ENCODE results near the gene AMTN.
"Not testable (repeated sequence)": the region's sequence is repeated elsewhere in the genome, so short reads cannot be mapped to it uniquely, and the experiment has no call there.

The AMTN gene, protein sequence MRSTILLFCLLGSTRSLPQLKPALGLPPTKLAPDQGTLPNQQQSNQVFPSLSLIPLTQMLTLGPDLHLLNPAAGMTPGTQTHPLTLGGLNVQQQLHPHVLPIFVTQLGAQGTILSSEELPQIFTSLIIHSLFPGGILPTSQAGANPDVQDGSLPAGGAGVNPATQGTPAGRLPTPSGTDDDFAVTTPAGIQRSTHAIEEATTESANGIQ

DNA sequence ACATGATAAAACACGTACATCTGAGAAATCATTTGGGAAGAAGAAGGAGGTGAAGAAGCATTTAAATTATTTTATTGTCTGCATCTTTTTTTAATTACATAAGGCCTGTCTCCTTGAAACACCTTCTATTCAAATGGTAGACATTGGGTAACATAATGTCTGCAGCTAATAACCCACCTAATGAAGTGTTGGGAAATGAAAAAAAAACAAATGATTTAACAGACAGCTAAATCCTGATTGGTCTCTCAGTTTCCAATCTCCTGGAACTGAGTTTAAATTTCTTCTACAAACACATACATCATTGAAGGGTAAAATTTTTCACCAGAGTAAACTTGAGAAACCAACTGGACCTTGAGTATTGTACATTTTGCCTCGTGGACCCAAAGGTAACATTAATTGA, at the start of gene AMTN:
Gene AMTN (plus strand): TSS at position 301 of the 400 bp plus-strand sequence. CDS start 209 bp downstream, outside the sequence.
- no peak for DNase-seq

DNA sequence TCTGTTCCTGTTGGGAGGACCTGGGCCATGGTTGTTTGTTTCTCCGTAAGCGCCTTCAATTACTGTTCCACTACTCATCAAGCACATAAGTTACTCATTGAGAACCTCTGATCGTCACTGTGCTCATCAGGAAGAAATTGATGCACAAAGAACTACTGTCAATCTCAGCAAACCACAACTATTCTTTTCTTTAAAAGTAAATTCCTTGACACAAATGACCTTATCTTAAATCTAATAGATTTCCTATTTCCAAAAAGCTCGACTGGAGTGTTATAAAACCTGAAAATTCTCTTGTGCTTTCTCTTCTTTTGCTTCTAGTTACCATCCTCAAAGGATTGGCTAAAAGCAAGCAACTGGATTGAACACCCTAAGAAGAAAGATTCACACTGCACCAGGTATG, 46.5 kb upstream of the AMTN start, which contains the start of gene MUC7:
Gene MUC7 (plus strand): TSS at position 301 of the 400 bp plus-strand sequence. CDS start 1,825 bp downstream, outside the sequence.
- DNase-seq, result no peak

DNA sequence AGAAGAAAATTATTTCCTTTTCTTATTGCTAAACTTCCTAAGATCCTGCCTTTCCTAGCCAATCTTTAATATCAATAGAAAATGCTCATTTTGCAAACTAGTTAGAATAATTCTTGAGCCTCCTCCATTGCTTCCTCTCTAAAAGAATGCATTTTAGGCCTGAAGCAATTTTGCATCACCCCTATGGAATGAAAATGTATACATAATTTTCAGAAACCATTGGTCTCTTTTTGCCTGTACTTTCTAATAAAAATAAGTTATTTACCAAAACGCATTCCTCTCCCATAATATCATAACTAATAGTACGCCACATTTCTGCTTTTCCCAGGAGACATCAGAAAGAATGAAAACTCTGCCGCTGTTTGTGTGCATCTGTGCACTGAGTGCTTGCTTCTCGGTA, 44.7 kb upstream of the AMTN start:
- DNase-seq, result no peak

DNA sequence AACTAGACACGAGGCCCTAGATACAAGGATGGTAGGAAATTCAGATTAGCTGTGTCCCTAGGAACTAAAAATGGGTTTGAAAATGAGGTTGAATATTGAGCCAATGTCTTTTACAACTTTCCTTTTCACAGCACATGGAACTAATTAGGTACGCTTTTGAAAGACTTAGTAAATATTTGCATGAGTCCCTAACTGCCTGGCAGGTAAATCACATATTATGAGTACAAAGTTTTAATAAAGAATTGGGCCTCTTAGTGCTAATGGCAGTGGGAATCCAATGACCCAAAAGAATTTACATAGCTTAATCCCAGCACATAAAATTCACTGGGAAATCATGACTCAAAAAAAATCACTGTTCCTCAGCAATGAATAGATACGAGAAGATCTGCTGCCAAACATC, 29.6 kb upstream of the AMTN start:
- DNase-seq, result no peak

DNA sequence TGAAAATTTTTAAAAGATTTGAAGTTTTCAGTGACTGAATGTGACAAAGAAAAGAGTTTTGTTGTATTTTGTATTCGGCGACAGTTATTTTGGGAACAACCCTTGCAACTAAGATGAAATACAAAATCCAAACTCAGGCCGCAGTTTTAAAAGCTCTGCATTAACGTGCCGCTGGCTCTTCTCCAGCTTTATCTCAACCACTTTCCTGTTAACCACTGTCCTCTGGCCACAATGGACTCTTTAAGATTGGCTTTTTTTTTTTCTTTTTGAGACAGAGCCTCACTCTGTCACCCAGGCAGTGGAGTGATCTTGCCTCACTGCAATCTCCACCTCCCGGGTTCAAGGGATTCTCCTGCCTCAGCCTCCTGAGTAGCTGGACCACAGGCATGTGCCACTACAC, 22.1 kb upstream of the AMTN start:
- no peak for DNase-seq

DNA sequence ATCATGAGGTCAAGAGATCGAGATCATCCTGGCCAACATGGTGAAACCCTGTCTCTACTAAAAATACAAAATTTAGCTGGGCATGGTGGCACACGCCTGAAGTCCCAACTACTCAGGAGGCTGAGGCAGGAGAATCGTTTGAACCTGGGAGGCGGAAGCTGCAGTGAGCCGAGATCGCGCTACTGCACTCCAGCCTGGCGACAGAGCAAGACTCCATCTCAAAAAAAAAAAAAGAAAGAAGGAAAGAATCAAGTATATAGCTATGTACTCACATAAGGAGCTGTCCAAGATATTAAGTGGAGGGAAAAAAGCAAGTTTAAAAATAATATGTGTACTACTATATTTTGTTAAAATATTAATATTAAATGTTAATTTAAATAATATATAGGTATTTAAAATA, 16.5 kb upstream of the AMTN start:
- DNase-seq, result not testable (repeated sequence)

DNA sequence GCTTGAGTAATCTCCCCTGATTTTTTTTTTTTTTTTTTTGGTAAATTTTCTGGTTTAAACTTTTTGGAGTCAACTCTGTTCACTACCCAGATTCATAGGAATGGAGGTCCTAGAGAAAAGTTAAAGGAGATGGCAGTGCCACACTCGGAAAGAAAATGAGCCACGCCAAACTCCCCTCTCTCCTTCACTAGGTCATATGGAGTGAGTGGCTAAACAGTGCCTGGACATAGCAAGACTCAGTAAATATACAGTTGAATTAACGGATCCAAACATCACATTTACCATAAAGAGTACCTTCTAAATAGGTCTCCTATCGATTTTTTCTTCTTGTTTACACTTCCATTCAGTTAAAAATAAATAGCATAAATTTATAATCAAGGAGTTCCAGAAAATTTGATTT, 13.6 kb upstream of the AMTN start:
- no peak for DNase-seq

DNA sequence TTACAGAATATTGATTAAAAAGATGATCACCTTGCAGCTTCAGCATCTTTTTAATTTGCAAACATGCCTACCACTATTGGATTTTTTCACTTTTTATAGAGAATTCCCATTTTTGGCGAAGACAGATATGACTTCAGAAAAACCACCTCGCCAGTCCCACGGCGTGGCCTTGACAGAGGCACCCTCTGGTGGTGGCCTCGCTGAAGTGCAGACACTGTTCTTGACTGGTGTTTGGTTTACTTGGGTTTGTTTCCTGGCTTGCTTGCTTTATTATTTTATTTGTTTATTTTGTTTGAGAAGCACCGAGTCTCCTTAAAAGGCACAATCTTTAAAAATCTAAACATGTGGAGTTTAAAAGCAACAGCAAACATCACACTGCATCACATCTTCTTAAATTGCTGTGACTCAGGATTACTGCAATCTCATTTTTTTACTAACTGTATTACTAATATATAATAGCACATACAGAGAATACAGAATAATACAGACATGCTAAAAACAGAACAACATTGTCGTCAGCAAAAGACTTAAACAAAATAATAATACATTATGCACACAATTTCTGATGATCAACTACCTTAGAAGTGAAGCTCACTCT, 13.1 kb upstream of the AMTN start:
- DNase-seq, result no peak

DNA sequence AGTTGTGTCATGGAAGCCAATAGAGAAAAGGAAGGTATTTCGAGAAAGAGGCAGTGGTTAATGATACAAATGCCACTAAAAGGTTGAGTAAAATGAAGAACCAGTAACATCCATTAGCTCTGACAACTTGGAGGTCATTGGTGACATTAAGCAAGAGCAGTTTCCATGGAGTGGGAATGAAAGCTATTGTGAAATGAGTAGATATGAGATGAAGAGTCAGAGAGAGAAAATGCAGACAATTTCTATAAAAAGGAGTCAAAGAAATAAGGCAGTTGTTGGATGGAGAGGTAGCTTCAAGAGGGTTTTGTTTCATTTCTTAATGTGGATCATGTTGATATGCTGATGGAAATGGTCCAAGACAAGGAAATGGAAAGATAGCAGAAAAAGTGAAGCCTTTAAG, 9.6 kb upstream of the AMTN start:
- no peak for DNase-seq

DNA sequence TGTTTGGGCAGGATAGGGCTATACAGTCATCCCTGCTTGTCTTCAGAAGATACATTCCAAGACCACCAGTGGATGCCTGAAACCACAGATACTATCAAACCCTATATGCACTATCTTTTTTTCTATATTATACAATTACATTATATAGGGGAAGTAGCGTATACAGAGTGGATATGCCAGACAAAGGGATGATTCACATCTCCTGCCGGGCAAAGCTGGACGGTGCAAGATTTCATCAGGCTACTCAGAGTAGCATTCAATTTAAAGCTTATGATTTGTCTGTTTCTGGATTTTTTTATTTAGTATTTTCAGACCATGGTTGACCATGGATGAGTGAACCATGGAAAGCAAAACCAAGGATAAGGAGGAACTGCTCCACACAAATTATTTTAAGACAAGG, 7.0 kb upstream of the AMTN start:
- no peak for DNase-seq

DNA sequence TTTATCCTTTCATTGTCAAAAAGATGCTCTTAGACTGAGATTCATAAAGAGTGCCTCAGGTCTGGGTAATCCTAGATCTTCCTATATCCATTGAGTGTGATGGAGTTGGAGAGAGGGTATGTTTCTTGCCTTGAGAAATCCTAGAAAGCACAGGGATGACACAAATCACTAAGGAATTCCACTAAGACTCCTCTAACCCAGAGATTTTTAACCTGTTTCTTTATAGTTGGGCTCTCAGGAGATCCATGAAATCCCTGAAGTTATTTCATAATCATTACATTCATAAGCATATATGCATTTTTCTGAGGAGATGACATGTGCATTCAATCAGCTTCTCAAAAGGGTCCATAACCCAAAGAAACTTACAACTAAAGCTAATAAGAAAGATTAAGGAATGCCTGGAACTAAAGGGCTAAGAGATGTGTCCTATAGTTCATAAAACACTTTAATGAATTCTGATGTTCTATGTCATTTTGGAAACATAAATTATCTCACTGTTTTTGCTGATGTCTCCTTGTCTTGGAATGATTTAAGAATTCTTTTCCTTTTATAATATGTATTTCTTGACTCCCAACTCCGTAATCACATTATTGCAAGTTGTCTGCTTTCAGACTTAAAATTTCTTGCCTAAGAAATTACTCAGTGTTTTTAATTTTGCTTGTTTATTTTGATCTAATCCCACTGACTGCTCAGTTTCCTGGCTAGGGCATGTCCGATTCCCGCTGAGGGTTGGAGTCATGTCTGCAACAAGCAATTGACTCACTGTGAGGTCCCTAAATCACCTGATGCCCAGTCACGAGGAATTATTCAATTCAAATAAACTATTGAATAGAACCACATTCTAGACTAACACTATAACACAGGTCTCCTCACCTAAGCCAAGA, 2.8 kb upstream of the AMTN start:
- no peak for DNase-seq

DNA sequence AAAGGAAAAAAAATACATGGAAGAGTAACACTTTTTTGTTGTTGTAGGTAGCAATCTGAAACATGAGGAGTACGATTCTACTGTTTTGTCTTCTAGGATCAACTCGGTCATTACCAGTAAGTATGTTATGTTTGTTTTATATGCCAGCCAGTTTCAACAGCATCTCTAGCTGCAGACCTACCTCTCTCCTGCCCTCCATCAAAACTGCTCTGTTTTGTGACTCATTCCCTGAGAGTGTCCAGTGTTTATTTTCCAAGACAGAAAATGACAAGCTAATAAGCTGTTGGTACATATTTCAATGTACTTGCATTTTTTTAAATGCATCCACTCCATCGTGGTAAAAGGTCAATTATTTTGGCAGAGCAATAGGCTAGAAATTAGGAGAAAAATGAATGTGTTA, 347 bp downstream of the AMTN start:
- DNase-seq, result no peak

DNA sequence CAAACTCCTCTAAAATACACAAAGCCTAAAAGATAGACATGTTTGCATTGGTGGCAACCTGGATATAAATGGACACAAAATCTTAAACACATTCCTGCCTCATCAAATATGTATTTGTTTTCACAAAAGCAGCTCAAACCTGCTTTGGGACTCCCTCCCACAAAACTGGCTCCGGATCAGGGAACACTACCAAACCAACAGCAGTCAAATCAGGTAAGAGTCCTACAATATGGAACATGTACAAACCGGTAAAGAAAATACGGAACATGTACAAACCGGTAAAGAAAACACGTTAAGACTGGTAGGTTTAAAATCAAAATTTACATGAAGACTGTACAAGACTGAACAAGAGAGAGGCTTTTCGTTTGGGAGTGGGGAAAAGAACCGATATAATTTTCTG, 4.3 kb downstream of the AMTN start:
- no peak for DNase-seq

DNA sequence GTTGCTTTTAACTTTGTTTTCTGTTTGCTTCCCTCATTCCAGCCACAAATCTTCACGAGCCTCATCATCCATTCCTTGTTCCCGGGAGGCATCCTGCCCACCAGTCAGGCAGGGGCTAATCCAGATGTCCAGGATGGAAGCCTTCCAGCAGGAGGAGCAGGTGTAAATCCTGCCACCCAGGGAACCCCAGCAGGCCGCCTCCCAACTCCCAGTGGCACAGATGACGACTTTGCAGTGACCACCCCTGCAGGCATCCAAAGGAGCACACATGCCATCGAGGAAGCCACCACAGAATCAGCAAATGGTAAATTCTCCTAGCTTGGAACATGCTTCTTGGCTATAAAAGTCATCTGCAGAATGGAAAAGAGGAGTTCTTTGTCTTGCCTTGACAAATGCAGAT, 12.6 kb downstream of the AMTN start:
- no peak for DNase-seq

DNA sequence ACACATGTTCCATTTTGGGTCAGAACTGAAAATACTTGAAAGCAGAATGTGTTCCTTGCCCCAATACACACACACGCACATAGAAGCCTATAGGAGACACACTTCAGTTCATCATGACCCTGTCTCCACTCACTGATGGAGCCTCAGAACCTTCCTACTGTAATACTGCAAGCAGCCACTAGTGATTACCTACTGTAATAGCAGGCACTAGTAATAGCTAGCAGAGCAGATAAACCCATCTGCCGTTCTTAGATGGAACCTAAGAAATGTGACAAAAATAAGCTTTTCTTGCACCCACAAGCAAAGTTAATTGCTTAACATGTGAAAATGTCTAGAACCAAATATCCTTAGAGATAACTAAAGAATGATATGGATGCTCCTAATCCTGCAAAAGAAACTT, 13.6 kb downstream of the AMTN start:
- DNase-seq, result no peak

DNA sequence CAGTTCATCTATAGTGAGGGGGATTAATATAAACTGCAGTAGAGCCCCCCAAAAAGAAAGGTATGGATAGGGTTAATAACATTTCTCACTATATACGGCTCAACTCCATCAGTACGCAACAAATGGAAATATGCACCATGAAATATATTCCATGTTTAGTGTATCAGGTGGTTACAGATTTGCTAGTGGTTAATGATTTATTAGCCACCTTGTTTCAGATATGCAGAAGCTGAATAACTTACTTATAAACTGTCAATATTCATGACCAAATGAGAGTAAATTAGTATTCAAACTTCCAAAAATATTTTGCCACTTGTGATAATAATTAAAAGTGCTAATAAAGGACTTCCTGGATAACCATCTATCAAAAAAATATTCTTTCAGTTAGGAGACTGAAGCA, 14.8 kb downstream of the AMTN start:
- no peak for DNase-seq

DNA sequence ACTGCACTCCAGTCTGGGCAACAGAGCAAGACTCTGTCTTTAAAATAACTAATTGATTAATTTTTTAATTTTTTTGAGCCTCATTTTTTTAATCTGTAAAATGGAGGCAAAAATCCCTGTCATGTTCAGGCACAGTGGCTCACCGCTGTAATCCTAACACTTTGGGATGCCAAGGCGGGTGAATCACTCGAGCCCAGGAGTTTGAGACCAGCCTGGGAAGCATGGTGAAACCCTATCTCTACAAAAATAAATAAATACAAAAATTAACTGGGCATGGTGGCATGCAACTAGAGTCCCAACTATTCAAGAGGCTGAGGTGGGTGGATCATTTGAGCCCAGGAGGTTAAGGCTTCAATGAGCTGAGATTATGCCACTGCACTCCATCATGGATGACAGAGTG, 15.4 kb downstream of the AMTN start:
- DNase-seq, result no peak

DNA sequence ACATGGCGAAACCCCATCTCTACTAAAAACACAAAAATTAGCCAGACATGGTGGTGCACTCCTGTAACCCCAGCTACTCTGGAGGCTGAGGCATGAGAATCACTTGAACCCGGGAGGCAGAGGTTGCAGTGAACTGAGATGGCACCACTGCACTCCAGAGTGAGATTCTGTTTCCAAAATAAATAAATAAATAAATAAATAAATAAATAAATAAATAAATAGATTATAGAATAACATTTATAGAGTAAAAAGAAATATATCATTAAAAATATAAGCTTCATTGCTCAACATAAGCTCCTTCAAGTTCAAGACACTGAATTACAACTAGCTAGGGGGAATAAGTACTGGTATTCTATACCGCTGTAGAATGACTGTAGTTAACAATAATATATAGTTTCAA, 16.5 kb downstream of the AMTN start:
- DNase-seq, result not testable (repeated sequence)

DNA sequence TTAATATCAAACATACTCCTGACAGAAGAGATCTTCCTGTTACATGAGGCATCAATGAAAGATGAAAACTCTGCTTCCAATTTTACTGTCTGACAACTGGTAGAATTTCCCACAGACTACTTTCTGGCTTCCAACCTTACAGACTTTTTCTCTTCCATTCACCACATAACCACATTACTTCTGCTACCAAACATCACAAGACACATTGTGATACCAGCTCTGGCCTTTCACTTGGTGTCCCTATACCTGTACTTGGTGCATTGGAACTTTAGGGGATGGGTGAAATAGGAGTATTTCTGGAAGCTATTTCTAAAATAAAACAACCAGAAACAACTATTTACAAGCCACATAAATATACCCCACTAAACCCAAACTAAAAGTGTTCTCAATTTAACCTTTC, 20.5 kb downstream of the AMTN start:
- no peak for DNase-seq

DNA sequence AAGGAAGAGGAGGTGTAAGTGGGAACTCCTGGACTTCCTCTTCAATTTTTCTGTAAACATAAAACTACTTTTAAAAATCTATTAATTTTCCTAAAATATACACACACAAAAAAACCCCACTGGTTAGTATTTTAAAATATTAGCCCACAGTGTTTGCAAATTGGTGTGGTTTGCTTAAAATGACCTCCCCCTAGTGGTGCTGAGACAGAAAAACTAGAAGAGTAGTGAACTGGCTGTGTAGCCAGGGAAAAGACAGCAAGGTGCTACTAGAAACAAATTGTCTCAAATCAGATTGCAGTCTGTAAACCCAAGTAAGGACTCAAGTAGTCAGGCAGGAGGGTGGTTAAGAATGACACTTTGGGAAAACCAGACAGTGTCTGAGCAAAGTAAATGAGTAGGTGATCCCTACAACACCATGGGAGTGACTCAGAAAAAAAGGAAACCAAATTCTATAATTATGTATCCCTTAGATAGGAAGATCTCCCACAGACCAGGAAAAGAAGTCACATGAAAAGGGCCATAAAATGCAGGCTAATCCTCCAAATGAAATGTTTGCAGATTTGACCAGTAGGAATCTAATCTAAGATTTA, 26.0 kb downstream of the AMTN start:
- no peak for DNase-seq

DNA sequence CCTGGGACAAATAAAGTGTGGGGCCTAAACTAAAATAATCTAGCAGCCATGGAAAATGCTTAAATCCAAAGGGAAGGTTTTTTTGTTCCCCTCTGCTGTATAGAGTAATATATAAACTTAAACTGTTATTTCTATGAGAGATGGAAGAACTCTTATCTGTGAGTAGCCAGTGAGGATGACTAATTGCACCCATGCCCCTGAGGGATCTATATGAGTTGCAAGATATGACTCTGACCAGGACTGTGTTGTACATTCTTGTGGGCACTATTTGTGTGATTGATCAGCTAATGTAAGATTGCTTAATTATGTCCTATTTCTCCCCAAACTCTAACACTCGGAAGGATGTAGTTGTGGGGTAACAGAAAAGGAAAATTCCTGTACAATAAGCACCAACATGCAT, 38.5 kb downstream of the AMTN start:
- DNase-seq, result no peak

DNA sequence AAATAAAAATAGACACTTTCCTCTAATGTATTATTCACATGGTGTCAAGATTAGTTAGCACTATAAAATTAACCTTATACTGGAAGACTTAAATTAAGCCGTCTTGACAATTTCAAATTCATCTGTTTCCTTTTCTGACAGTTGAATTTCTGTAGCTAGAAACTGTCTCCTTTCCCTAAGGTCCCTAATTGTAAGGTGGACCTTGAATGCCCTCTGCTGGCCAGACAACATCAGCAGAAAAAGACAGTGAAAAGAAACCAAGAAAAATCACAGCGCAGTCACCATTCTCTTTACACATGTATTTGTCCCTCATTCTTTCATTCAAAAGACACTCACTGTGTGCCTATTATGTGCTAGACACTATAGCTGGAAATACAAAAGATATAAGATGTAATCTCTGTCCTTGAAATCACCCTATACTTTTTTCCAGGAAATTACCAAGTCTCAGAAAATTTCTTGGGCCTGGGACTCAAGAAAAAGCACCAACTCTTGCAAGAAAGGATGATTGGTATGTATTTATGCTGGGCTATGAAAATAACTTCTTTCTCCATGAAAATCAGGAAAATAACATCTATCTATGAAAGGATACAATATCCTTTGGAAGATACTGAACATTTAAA, 41.0 kb downstream of the AMTN start:
- no peak for DNase-seq

DNA sequence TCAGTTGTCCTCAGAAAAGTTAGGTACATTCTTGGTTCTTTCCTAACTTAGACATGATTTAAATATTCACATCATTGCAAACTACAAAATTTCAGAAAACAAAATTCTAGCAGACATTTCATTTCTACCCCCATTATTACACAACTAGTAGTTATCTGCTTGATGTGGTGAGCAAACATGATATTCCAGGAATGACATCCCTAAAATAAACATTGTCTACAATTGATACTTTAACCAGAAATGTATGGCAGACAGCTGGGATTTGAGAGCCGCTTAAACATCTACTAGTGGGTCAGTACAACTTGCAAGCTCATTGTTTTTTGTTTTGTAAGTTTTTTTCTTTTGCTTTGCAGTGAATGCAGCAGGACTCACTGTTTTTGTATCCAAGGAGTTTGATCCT, 41.6 kb downstream of the AMTN start:
- DNase-seq, result no peak
